Measurements from ENCODE around the gene HMGXB4. TPM values are rescaled to one million over a fixed set of nuclear protein-coding genes. Genes with fewer than 3 reads are reported as not detected.

HMGXB4 gene
- total RNA-seq, 1 donor from 2014 or later: 13.4 TPM

DNA sequence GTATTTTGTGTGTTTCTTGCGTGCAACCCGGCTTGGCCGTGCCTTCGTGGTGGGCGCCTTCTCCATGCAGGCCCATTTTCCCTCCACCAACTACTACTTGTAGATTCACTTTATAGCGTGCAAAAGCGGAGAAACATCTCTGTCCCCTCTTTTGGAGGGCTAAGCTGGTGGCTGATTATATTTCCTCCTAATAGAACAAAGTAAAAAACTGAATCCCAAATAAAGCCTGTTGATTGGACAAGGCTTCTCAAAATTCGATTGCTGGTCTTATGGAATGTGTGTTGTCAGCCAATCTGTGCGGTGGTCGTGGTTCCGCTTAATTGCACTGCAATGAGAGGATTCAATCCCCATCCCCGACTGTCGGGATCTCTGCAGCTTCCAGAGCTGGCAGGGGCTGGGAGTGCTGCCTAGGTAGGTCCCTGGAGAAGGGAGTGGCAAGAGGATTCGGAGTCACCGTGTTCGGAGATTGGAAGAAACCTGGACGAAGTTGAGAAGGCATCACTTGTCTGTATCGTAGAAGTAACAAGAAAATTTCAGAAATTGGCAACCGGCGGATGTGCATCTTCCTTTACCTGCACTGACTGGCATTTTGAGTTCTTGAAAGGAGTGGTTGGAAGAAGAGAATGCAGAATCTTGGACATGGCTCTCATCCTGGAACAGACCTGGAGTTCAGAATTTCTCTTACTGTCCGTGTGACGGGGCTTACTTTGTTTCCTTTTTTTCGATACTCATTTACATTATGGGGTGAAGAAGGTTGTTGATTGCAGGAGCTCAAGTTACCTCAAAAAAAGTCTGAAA lies 1.1 kb downstream of the HMGXB4 start:
- peak; percentile 37 for DNase-seq

DNA sequence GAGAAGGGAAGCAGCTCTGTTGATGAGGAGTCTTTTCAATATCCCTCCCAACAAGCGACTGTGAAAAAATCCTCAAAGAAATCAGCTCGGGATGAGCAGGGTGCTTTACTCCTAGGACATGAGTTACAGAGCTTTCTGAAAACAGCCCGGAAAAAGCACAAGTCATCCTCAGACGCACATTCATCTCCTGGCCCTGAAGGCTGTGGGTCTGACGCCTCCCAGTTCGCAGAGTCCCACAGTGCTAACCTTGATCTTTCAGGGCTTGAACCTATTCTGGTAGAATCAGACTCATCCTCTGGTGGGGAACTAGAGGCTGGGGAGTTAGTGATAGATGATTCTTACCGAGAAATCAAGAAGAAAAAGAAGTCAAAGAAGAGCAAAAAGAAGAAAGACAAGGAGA lies 7.7 kb downstream of the HMGXB4 start:
- DNase-seq: no peak

- no peak for DNase-seq
Measured at GRCh38 chr22:35266277-35266676, 9.0 kb downstream of the HMGXB4 start.

DNA sequence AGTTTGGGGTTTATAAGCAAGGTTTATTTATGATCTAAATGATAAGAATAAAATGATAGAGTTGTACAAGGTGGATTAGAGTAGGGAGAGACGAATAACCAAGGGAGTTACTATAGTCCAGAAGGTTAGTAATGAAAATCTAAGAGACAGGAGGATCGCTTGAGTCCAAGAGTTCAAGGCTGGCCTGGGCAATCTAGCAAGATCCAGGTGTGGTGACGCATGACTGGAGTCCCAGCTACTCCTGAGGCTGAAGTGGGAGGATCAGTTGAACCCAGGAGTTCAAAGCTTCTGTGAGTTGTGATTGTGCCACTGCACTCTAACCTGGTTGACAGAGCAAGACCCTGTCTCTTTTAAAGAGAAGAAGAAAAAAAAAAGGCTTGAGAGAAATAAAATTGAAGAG lies 12.3 kb downstream of the HMGXB4 start:
- no peak for DNase-seq

DNA sequence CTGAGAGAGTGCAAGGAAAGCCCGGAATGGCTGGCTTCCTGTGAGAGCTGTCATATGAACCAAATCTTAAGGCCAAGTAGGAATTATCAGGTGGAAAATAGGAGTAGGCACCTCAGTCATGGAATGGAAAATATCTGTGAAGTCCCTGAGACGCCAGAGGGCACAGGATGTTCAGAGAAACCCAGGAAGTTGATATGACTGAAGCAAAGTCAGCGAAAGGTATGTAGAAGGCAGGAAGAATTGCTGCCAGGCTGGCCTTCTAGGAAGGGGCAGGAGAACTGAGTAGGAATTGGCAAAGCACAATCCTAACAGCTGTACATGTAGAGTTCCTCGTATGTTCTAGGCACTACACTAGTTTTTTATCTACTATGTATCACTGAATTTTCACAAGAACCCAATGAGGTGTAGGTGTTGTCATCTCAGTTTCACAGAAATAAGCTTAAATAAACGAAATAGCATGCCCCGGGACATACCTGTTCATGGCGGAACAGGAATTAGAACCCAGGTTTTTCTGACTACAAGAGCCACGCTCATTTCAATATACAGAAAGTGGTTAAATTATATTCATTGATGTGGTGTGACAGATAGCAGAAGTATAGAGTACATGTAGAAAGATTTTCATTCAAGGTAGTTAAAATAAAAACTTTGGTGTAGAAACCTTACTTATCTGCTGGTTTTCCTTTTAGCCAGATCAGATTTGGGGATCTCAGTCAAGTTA lies 17.0 kb downstream of the HMGXB4 start:
- DNase-seq: peak; percentile 31

- no peak for DNase-seq
Measured at GRCh38 chr22:35275580-35275979, 18.3 kb downstream of the HMGXB4 start.

DNA sequence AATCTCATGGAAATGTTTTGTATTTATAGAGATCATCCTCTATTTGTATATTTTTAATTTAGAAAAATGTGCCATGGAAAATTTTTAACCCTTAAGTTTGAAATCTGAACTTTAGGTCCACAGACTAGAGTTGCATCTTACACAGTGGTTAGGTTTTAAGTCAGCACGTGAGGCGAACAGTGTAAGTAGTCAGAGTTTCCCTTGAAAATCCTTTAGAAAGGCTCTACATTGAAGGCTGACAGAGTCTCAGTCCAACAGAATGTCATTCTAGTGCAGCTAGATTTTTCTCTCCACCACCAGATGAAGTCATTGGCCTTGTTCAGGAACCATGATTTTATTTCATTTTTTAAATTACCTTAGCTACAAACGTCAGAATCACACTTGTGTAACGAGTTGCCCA lies 18.7 kb downstream of the HMGXB4 start:
- DNase-seq: no peak

DNA sequence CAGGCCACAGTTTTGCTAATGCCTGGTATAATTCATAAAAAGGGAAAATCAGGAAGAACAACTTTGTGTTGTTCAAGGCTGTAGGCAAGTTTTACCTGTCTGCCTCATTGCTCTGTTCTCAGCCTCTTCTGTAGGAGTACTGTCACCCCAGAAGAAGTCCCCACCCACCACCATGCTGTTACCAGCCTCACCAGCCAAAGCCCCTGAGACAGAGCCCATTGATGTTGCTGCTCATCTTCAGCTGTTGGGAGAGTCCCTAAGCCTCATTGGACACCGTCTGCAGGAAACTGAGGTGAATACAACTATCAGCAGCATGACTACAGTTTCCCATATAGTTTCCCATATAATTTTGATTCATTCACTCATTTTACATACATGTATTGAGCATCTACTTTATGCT lies 30.8 kb downstream of the HMGXB4 start:
- DNase-seq: no peak

- no peak for DNase-seq
Measured at GRCh38 chr22:35292786-35293185, 35.5 kb downstream of the HMGXB4 start.

- no peak for DNase-seq
Measured at GRCh38 chr22:35296051-35296450, 38.8 kb downstream of the HMGXB4 start.

DNA sequence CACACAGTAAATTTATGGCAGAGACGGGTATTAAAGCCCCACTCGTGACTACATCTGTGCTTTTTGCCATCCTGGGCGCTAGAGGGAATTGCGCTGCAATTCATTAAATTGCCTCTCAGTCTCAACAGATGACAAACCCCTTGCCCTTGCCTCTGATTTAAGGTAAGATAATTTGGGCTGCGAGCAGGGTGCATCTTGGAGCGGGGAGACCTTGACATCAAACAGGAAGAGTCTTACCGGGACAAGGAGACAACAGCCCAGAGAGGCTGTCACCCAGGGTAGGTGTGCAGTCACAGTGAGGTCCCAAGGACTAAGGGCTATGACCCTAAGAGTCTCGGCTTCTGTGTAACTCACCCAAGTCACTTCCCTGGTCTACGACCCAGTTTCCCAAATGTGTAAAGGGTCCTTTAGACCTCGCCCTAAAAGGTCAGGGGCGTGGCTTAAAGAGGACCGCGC lies 42.0 kb downstream of the HMGXB4 start:
- peak; percentile 35 for DNase-seq

DNA sequence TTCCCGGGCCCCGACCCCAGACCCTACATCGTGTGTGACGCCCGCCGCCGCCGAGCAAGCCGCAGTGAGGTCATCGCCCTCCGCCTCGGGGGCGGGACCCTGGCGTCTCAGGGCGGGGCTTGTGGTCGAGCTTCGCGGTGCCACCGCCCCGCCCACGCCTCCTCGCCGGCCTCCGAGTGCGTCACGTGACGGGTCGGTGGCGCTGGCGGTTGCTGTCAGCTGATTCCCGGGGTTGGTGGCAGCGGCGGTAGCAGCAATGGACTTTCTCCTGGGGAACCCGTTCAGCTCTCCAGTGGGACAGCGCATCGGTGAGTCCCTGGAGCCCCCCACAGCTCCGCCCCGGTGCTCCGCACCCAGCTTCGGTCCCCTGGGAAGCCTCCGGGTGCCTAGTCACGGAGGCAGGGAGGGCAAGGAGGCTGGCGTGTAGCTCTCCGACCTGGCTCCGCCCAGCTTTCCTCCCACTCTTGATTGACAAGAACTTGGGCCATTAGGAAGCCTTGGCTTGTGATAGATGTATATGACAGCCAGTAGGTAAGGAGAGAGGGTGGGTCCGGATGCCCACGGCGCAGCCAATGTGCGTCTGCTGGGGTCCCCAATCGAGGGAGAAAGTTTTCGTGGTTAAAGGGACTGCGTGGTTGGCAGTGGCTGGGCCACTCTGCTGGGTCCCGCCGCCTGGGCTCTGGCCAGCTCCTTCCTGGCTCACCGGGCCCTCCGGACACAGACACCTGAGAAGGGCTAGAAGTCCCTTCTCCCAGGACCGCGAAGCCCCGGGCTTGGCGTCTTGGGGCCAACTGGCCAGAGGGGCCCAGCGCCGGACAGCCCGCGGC lies 42.6 kb downstream of the HMGXB4 start, which contains the start of gene TOM1:
TOM1 (plus strand) TSS at position 222 of the 827 bp plus-strand sequence; CDS start at position 257, 35 bp downstream.
- DNase-seq: peak; percentile 100

GRCh38 chr22:35301372-35301874 lies 44.1 kb downstream of the HMGXB4 start:
- no peak for DNase-seq

DNA sequence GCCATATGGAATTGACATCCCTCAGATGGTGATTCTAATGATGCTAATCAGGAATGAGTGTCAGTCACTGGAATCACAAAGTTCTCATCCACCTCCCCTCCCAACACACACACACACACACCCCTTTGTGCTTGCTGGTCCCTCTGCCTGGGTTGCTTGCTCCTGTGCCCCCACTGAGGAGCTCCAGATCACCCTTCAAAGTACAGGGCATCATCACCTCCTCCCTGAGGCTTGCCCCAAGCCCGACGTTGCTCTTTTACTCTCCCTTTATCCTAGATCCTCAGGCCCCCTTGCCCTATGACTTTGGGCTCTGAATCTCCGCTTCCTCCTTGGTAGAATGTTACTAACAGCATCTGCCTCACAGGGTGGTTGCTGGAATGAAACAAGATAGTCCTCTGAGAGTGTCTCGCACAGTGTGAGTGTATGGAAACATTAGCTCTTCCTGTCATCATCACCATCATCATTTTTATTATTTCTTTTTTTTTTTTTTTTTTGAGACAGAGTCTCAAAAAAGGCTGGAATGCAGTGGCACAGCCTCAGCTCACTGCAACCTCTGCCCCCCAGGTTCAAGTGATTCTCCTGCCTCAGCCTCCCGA lies 45.8 kb downstream of the HMGXB4 start:
- DNase-seq: no peak

- no peak for DNase-seq
Measured at GRCh38 chr22:35305525-35306070, 48.3 kb downstream of the HMGXB4 start.

GRCh38 chr22:35306350-35306967 lies 49.2 kb downstream of the HMGXB4 start:
- peak; percentile 80 for DNase-seq

- DNase-seq: no peak
Measured at GRCh38 chr22:35307372-35307771, 50.1 kb downstream of the HMGXB4 start.

- peak; percentile 77 for DNase-seq
Measured at GRCh38 chr22:35307892-35308291, 50.6 kb downstream of the HMGXB4 start.

DNA sequence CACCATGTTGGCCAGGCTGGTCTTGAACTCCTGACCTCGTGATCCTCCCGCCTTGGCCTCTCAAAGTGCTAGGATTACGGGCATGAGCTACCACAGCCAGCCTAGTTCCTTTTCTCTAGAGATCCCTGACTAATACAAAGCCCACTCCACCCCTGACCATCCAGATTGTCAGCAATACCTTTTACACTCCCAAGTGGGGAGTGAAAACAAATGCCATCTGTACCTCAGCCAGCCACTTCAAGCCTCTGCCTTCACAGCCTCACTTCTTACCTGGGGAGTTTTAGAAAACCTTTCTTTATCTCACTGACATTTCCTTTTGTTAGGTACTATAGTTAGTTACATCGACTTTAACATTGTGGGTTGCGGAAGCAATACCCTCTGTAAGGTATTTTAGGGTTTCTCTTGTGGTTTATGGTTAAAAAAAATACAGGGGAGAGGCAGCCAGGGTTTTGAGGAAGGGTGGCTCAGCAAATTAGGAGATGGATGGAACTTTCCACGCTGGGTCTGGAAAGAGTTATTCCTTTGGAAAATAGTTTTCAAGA lies 51.3 kb downstream of the HMGXB4 start:
- DNase-seq: no peak

GRCh38 chr22:35310556-35311550 lies 53.6 kb downstream of the HMGXB4 start:
- no peak for DNase-seq

Data from dermis blood vessel endothelial cell (primary cell).